ENCODE results near the gene PRKG1.
"Not testable (repeated sequence)": the region's sequence is repeated elsewhere in the genome, so short reads cannot be mapped to it uniquely, and the experiment has no call there.

Gene PRKG1

GRCh38 chr10:51547941-51548340 lies 473.7 kb downstream of the PRKG1 start:
- no peak for DNase-seq

- DNase-seq = no peak
These were observed 478.6 kb downstream of the PRKG1 start for GRCh38 chr10:51552879-51553278.

- DNase-seq = no peak
These were observed 490.7 kb downstream of the PRKG1 start for GRCh38 chr10:51564896-51565510.

- no peak for DNase-seq
These were observed 493.0 kb downstream of the PRKG1 start for GRCh38 chr10:51567271-51567670.

GRCh38 chr10:51569467-51569866 lies 495.2 kb downstream of the PRKG1 start:
- no peak for DNase-seq

GRCh38 chr10:51574248-51575048 lies 500.2 kb downstream of the PRKG1 start:
- no peak for DNase-seq

GRCh38 chr10:51581196-51581595 lies 506.9 kb downstream of the PRKG1 start:
- DNase-seq = not testable (repeated sequence)

- no peak for DNase-seq
These were observed 509.7 kb downstream of the PRKG1 start for GRCh38 chr10:51583976-51584375.

GRCh38 chr10:51585742-51586141 lies 511.5 kb downstream of the PRKG1 start:
- no peak for DNase-seq

- DNase-seq = no peak
These were observed 514.7 kb downstream of the PRKG1 start for GRCh38 chr10:51588984-51589383.

- DNase-seq = no peak
These were observed 516.5 kb downstream of the PRKG1 start for GRCh38 chr10:51590818-51591217.

- DNase-seq = no peak
These were observed 522.4 kb downstream of the PRKG1 start for GRCh38 chr10:51596695-51597094.

GRCh38 chr10:51599647-51600046 lies 525.4 kb downstream of the PRKG1 start:
- no peak for DNase-seq

- no peak for DNase-seq
These were observed 528.0 kb downstream of the PRKG1 start for GRCh38 chr10:51602326-51602725.

GRCh38 chr10:51604579-51604978 lies 530.3 kb downstream of the PRKG1 start:
- no peak for DNase-seq

GRCh38 chr10:51606825-51607462 lies 532.7 kb downstream of the PRKG1 start:
- DNase-seq = no peak

- no peak for DNase-seq
These were observed 533.2 kb downstream of the PRKG1 start for GRCh38 chr10:51607463-51607835.

- DNase-seq = no peak
These were observed 533.9 kb downstream of the PRKG1 start for GRCh38 chr10:51608211-51608610.

- DNase-seq = no peak
These were observed 541.5 kb downstream of the PRKG1 start for GRCh38 chr10:51615764-51616298.

- DNase-seq = no peak
These were observed 543.4 kb downstream of the PRKG1 start for GRCh38 chr10:51617576-51618235.

GRCh38 chr10:51619365-51619764 lies 545.1 kb downstream of the PRKG1 start:
- no peak for DNase-seq

GRCh38 chr10:51620131-51620530 lies 545.8 kb downstream of the PRKG1 start:
- DNase-seq = no peak

- DNase-seq = no peak
These were observed 549.7 kb downstream of the PRKG1 start for GRCh38 chr10:51624013-51624412.

Measured in activated CD4-positive, CD25-positive, alpha-beta regulatory T cell (primary cell).